Heart left ventricle (tissue), 16 donors: ENCODE data around the gene OR5K4. TPM values are rescaled to one million over a fixed set of nuclear protein-coding genes. Genes with fewer than 3 reads are reported as not detected.

ENCODE experiments used
- ATAC-seq, 4 donors: fragments of 200-7000 bp; cut with Tn5 transposase; one replicate each; pipeline ENCODE4 v1.9.1; 2020 to 2022; ENCODE audit warnings: moderate library complexity in 4 of 4, mild to moderate bottlenecking in 3 of 4, moderate number of reproducible peaks in 1 of 4
- DNase-seq, 5 donors: peaks; one replicate each; pipeline ENCODE4 v3.0.0-alpha.2; 2020
- H3K27ac ChIP-seq, 12 donors: fragments of 200-600 bp; sonication (generic) in 4 of 12; one replicate each; pipeline versions ENCODE4 v1.5.0 to v1.8.0; 2016 to 2022; ENCODE audit warnings: mild to moderate bottlenecking in 2 of 12
- H3K27me3 ChIP-seq, 9 donors: fragments of 200-600 bp; sonication (generic) in 2 of 9; one replicate each; pipeline versions ENCODE4 v1.5.1 to v1.8.0; 2016 to 2022; ENCODE audit warnings: mild to moderate bottlenecking in 3 of 9
- H3K36me3 ChIP-seq, 9 donors: fragments of 200-600 bp; sonication (generic) in 2 of 9; one replicate each; pipeline versions ENCODE4 v1.5.0 to v1.8.0; 2018 to 2022; ENCODE audit warnings: mild to moderate bottlenecking in 2 of 9
- H3K4me1 ChIP-seq, 12 donors: fragments of 200-600 bp; sonication (generic) in 4 of 12; one replicate each; pipeline versions ENCODE4 v1.5.0 to v1.8.0; 2016 to 2022; ENCODE audit warnings: mild to moderate bottlenecking in 3 of 12
- H3K4me3 ChIP-seq, 12 donors: fragments of 200-600 bp; sonication (generic) in 4 of 12; one replicate each; pipeline versions ENCODE4 v1.5.0 to v1.8.0; 2017 to 2022; ENCODE audit warnings: mild to moderate bottlenecking in 9 of 12, moderate library complexity in 4 of 12
- H3K9me3 ChIP-seq, 12 donors: fragments of 200-600 bp; sonication (generic) in 4 of 12; one replicate each; pipeline versions ENCODE4 v1.5.0 to v1.8.0; 2016 to 2022; ENCODE audit warnings: mild to moderate bottlenecking in 1 of 12
- CTCF ChIP-seq, 12 donors: fragments of 200-600 bp; sonication (generic) in 4 of 12; IDR thresholded peaks; one replicate each; pipeline versions ENCODE4 v1.5.0 to v1.8.0; 2018 to 2022; ENCODE audit warnings: antibody characterized with exemption in 12 of 12, mild to moderate bottlenecking in 5 of 12
- POLR2A ChIP-seq, 2 donors: fragments of 450-650 bp; IDR thresholded peaks; one replicate each; pipeline ENCODE4 v1.6.1; 2017; ENCODE audit warnings: antibody characterized with exemption in 2 of 2, mild to moderate bottlenecking in 2 of 2, moderate library complexity in 2 of 2
- WGBS, 4 donors: extraction: QIAGEN DNeasy Blood & Tissue Kit in 2 of 4; methylation state at CpG; one replicate each; pipeline versions ENCODE4 v1.1.5 to v1.1.7; 2013 to 2018; 5-methylcytosine and 5-hydroxymethylcytosine counted together
- intact Hi-C, 10 donors: fragments of 100-400 bp; cut with DNase I; formaldehyde crosslinking; loops; one replicate each; pipeline versions ENCODE4 v1.11.1 to v1.14.2; 2022
- polyA plus RNA-seq, 2 donors: library from polyadenylated mRNA; stranded (reverse); fragments of 200-250 nt; gene quantifications; one replicate each; pipeline ENCODE4 v1.2.3, GENCODE V29; 2013
- total RNA-seq, 9 donors: library from RNA; depleted of rRNA in 2 of 9; stranded (reverse); fragments of >200 nt in 2 of 9; fragmentation: NEBNext Ultra II Directional in 3 of 9; extraction: Animal tissue kit (Norgen Biotek cat#: 25700) in 3 of 9; gene quantifications; one replicate each; pipeline versions ENCODE4 v1.1.0 to v1.2.4, GENCODE V29; 2016 to 2023
- donor health status: ischemic (EF 13 %, LVEDD 7.1; RV severe dilation, severe dysfunction).
- donor health status: healthy with polysubstance abuse.
- donor health status: DM: no; HTN: yes; CAD: no.
- donor health status: DM: no; HTN: no; CAD: no.
- donor health status: ischemic (EF 25% LVEDD 6.9; RV normal size, moderate dysfunction).
- donor health status: ischemic (EF 25% LVEDD 5.7; RV mildly dilated, moderate dysfunction).
- donor health status: healthy.
- donor health status: DM: yes; HTN: yes; CAD: no.
- donor health status: ischemic (EF 35%, LVEDD 5.7; RV mildly dilated, moderate dysfunction).
- donor health status: nonischemic (EF 11% LVEDD 7.7; RV severe dilation, severe dysfunction).
- donor health status: DM: yes; HTN: yes; CAD: no.
- donor health status: PGD.
- donor health status: ischemic (EF 29% LVEDD 5.4; RV normal size, mild dysfunction).
- donor health status: nonischemic (EF 23%, LVEDD 6.1; RV moderate dilation, normal function).

The OR5K4 gene
- total and polyA plus RNA-seq, 11 donors, result not detected

DNA sequence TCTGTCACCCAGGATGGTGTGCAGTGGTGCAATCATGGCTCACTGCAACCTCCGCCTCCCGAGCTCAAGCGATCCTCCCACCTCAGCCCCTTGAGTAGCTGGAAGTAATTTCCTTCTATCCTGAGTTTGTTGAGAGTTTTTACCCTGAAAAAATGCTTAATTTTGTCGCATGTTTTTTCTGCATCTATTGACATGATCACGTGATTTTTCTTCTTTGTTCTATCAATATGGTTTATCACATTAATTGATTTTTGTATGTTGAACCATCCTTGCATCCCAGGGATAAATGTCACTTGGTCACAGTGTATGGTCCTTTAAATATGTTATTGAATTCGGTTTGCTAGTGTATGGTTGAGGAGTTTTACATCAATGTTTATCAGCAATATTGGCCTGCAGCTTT lies 11.9 kb upstream of the OR5K4 start:
- Histone ChIP-seq H3K4me3 (no peak overlapping the region), H3K36me3 (no peaks in the 10 kb centered on the region), H3K27me3 (peaks cover 0 to 5% (median 0%) of the 10 kb centered on the region in 9 donors), H3K9me3 (no peaks in the 10 kb centered on the region), H3K4me1 (no peaks in the 10 kb centered on the region), H3K27ac (no peak overlapping the region)
- 85 to 89% (median 87%) methylated on average over 6 of the region's 6 CpGs for WGBS, 4 donors
- DNase-seq, result no peak
- no peak for ATAC-seq
- TF ChIP-seq CTCF (IDR thresholded peaks at IDR 0.05), result no peak
- TF ChIP-seq POLR2A (IDR thresholded peaks at IDR 0.05), result no peak
- intact Hi-C loops, result no loop called here

DNA sequence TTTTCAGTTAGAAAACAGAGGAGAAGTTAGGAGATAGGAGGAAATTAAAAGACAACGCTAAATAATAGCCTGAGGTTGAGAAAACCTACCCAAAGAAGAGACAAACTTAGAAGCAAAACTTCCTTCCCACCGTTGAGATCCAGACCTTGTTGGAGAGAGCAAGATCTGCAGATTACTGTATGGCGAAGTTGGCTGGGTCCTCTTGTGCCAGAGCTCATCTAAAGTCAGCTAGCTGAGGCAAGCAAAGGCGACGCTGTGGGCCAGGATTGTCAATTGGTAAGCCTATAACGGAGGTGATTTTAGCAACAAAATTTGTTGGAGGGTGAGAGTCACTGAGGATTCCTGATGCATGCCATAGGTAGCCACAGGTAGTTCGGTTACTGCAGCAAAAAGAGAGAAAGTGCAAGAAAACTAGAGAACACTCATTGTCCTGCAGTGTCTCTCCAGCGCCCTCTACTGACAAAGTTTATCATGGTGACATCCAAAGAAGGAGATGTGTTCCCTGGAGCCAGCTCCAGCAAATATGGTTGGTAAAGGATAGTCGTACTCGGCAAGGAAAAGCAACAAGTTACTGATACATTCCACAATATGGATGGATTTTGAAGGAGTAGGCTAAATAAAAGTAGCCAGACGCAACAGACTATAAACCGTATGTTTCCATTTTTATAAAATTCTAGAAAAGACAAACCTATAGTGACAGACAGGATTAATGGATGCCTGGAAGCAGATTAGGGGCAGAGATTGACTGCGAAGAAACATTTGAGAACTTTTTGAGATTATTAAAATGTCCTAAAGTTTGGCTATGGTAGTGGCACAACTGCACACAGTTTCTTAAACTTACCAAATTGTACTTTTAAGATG lies 9.8 kb upstream of the OR5K4 start:
- intact Hi-C loops, result no loop called here
- ATAC-seq (no peak), DNase-seq (no peak)
- TF ChIP-seq POLR2A (IDR thresholded peaks at IDR 0.05) (no peak), CTCF (IDR thresholded peaks at IDR 0.05) (peak in 4 of 12 donors; percentile 26 to 60 (median 34))
- Histone ChIP-seq H3K36me3 (no peaks in the 10 kb centered on the region), H3K4me3 (no peak overlapping the region), H3K27ac (no peak overlapping the region), H3K27me3 (no peaks in the 10 kb centered on the region), H3K4me1 (no peaks in the 10 kb centered on the region), H3K9me3 (no peaks in the 10 kb centered on the region)
- 61 to 69% (median 69%) methylated on average over 13 of the region's 13 CpGs for WGBS, 4 donors

DNA sequence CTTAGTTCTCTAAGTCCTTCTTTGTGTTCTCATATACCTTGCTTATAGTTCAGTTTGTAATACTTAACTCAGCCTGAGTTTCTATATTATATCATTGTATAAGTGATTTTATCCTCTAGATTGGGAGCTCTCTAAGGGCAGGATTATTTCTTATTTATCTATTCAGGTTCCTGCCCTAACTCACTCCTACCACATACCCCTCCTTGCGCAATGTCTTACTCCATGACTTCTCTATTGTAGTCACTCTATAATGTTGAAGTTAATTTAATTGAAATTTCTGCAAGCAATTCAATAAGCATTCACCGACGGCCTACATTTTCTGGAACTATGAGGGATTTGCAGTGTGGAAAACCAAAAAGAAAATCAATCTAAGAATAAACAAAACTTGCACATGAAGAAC lies 3.6 kb upstream of the OR5K4 start:
- Histone ChIP-seq H3K4me3 (no peak overlapping the region), H3K36me3 (no peaks in the 10 kb centered on the region), H3K27ac (no peak overlapping the region), H3K9me3 (no peaks in the 10 kb centered on the region), H3K27me3 (no peaks in the 10 kb centered on the region), H3K4me1 (no peaks in the 10 kb centered on the region)
- TF ChIP-seq POLR2A (IDR thresholded peaks at IDR 0.05), result no peak
- TF ChIP-seq CTCF (IDR thresholded peaks at IDR 0.05), result no peak
- intact Hi-C loops, result no loop called here
- no peak for DNase-seq
- ATAC-seq, result no peak
- 93 to 94% (median 93%) methylated on average over 3 of the region's 3 CpGs for WGBS, 4 donors

DNA sequence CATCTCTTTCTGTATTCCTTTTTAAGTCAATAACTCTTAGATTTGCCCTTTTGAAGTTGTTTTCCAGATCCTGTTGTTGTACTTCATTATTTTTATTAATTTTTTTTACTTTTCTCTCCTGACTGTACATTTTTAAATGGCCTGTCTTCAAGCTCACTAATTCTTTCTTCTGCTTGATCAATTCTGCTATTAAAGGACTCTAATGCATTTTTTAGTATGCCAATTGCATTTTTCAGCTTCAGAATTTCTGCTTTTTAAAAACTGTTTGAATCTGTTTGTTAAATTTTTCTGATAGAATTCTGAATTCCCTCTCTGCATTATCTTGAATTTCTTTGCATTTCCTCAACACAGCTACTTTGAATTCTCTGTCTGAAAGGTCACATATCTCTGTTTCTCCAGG lies 5.6 kb downstream of the OR5K4 start:
- H3K4me1 ChIP-seq, result no peaks in the 10 kb centered on the region
- H3K9me3 ChIP-seq, result peaks cover 0 to 29% (median 13%) of the 10 kb centered on the region in 12 donors
- intact Hi-C loops, result no loop called here
- DNase-seq (no peak), ATAC-seq (no peak)
- no peak overlapping the region for H3K4me3 ChIP-seq
- TF ChIP-seq POLR2A (IDR thresholded peaks at IDR 0.05) (no peak), CTCF (IDR thresholded peaks at IDR 0.05) (no peak)
- H3K27me3 ChIP-seq, result no peaks in the 10 kb centered on the region
- H3K27ac ChIP-seq, result no peak overlapping the region
- no peaks in the 10 kb centered on the region for H3K36me3 ChIP-seq
